Kidney capillary endothelial cell (primary cell): ENCODE data around the gene RNF213.

Experiments used
- DNase-seq: peaks from one replicate; pipeline ENCODE4 v3.0.0-alpha.2; 2018; ENCODE audit warnings: low spot score

The RNF213 gene

GRCh38 chr17:80260791-80261158, at the start of gene RNF213:
TSS of gene RNF213 (plus strand) at chr17:80260852. CDS start at chr17:80263682, 2,830 bp downstream.
- no peak for DNase-seq

- no peak for DNase-seq
Measured at GRCh38 chr17:80212109-80212508, 48.5 kb upstream of the RNF213 start.

GRCh38 chr17:80212511-80212910, 48.1 kb upstream of the RNF213 start:
- DNase-seq, result no peak

- no peak for DNase-seq
Measured at GRCh38 chr17:80212962-80213642, 47.5 kb upstream of the RNF213 start.

- DNase-seq, result no peak
Measured at GRCh38 chr17:80213643-80213975, 47.0 kb upstream of the RNF213 start.

- no peak for DNase-seq
Measured at GRCh38 chr17:80214012-80214877, 46.4 kb upstream of the RNF213 start.

GRCh38 chr17:80214878-80215210, 45.8 kb upstream of the RNF213 start:
- DNase-seq, result no peak

GRCh38 chr17:80216473-80217456, 43.9 kb upstream of the RNF213 start:
- no peak for DNase-seq

GRCh38 chr17:80217703-80218362, 42.8 kb upstream of the RNF213 start:
- no peak for DNase-seq

GRCh38 chr17:80218391-80218790, 42.3 kb upstream of the RNF213 start:
- DNase-seq, result no peak

- peak; percentile 69 for DNase-seq
Measured at GRCh38 chr17:80219013-80219762, 41.5 kb upstream of the RNF213 start.

GRCh38 chr17:80219763-80220053, 40.9 kb upstream of the RNF213 start:
- no peak for DNase-seq

- DNase-seq, result peak; percentile 56
Measured at GRCh38 chr17:80220054-80220735, 40.5 kb upstream of the RNF213 start, which contains the start of the genes SGSH and SLC26A11. TSS of gene SGSH (minus strand) at chr17:80220333. CDS start at chr17:80220313, 20 bp downstream. TSS of gene SLC26A11 (plus strand) at chr17:80220427. CDS start at chr17:80221561, 1,134 bp downstream.

- DNase-seq, result no peak
Measured at GRCh38 chr17:80220736-80221215, 39.9 kb upstream of the RNF213 start.

- DNase-seq, result no peak
Measured at GRCh38 chr17:80221351-80222105, 39.1 kb upstream of the RNF213 start.

GRCh38 chr17:80222376-80223141, 38.1 kb upstream of the RNF213 start:
- no peak for DNase-seq

GRCh38 chr17:80223142-80223815, 37.4 kb upstream of the RNF213 start:
- no peak for DNase-seq

GRCh38 chr17:80223838-80224497, 36.7 kb upstream of the RNF213 start:
- DNase-seq, result no peak
